T47D (cell line): ENCODE measurements around the gene DUSP2.

ENCODE experiments used
- DNase-seq, 2 experiments: peaks; one replicate each; pipeline versions ENCODE4 v3.0.0 to v3.0.0-alpha.2; 2011 to 2012; ENCODE audit warnings: low read depth in 1 of 2, low spot score in 1 of 2
- JUND ChIP-seq: IDR thresholded peaks from 2 replicates; pipeline ENCODE4 v1.6.1; 2012; ENCODE audit warnings: low read depth
- in situ Hi-C: cut with HindIII; loops from 2 replicates; pipeline ENCODE4 v1.10.0; 2016; ENCODE audit warnings: low sequenced_read_pairs, low pct_unique_long_range_greater_than_20kb

The DUSP2 gene

GRCh38 chr2:96157649-96158553, 12.7 kb upstream of the DUSP2 start:
- no peak for DNase-seq
- TF ChIP-seq JUND: no peak
- in situ Hi-C loops: no loop called here

GRCh38 chr2:96156926-96157648, 11.8 kb upstream of the DUSP2 start:
- in situ Hi-C loops: no loop called here
- no peak for DNase-seq
- no peak for TF ChIP-seq JUND

GRCh38 chr2:96156011-96156820, 11.0 kb upstream of the DUSP2 start:
- in situ Hi-C loops: no loop called here
- DNase-seq: no peak
- no peak for TF ChIP-seq JUND

- no peak for TF ChIP-seq JUND
- in situ Hi-C loops: no loop called here
- no peak for DNase-seq
Measured at GRCh38 chr2:96154506-96155380, 9.5 kb upstream of the DUSP2 start.

GRCh38 chr2:96153991-96154431, 8.8 kb upstream of the DUSP2 start:
- DNase-seq: no peak
- TF ChIP-seq JUND: no peak
- in situ Hi-C loops: no loop called here

GRCh38 chr2:96153291-96153713, 8.1 kb upstream of the DUSP2 start:
- no peak for TF ChIP-seq JUND
- in situ Hi-C loops: no loop called here
- no peak for DNase-seq

GRCh38 chr2:96152304-96153161, 7.3 kb upstream of the DUSP2 start:
- in situ Hi-C loops: no loop called here
- no peak for TF ChIP-seq JUND
- no peak for DNase-seq

GRCh38 chr2:96151595-96152303, 6.5 kb upstream of the DUSP2 start:
- no peak for TF ChIP-seq JUND
- in situ Hi-C loops: no loop called here
- DNase-seq: no peak

- DNase-seq: no peak
- in situ Hi-C loops: no loop called here
- no peak for TF ChIP-seq JUND
Measured at GRCh38 chr2:96150791-96151594, 5.8 kb upstream of the DUSP2 start.
